ENCODE results near the gene PAIP1.
"Not testable (repeated sequence)": the region's sequence is repeated elsewhere in the genome, so short reads cannot be mapped to it uniquely, and the experiment has no call there.

PAIP1 gene

GRCh38 chr5:43602461-43603343, 45.8 kb upstream of the PAIP1 start, which contains the start of gene NNT:
NNT (plus strand) TSS chr5:43603180; CDS start chr5:43609196, 6,016 bp downstream.
- Histone ChIP-seq H3K4me3 (peak within 1 kb of the TSS; percentile 76 to 93), H3K9me3 (no peaks in the 10 kb centered on the region), H3K36me3 (peaks cover 0 to 4% (median 0%) of the 10 kb centered on the region in 3 donors), H3K27ac (peak within 1 kb of the TSS; percentile 93 to 95), H3K27me3 (no peaks in the 10 kb centered on the region), H3K4me1 (peaks cover 0 to 30% (median 6%) of the 10 kb centered on the region in 4 donors)
- intact Hi-C loops (cut with DNase I; ENCODE audit: low total_unique reads): loop anchor here (2.0 to 10.0 kb wide), 2 partner anchors 46 to 118 kb away; partner anchors contain the start of genes PAIP1 and TMEM267
- DNase-seq: peak; percentile 78 to 86
- TF ChIP-seq CTCF (IDR thresholded peaks at IDR 0.05): no peak

- DNase-seq: no peak
- Histone ChIP-seq H3K36me3 (no peaks in the 10 kb centered on the region), H3K4me3 (peak overlapping the region; percentile 76 to 93), H3K9me3 (no peaks in the 10 kb centered on the region), H3K27ac (peak overlapping the region; percentile 93 to 95), H3K4me1 (peaks cover 0 to 30% (median 6%) of the 10 kb centered on the region in 4 donors), H3K27me3 (no peaks in the 10 kb centered on the region)
- intact Hi-C loops (cut with DNase I; ENCODE audit: low total_unique reads): loop anchor here (2.0 to 10.0 kb wide), 2 partner anchors 45 to 117 kb away; partner anchors contain the start of genes PAIP1 and TMEM267
- no peak for TF ChIP-seq CTCF (IDR thresholded peaks at IDR 0.05)
Observed at GRCh38 chr5:43601454-43602260, 44.8 kb upstream of the PAIP1 start.

- H3K4me1 ChIP-seq: peaks cover 0 to 19% (median 3%) of the 10 kb centered on the region in 4 donors
- H3K4me3 ChIP-seq; H3K27me3 ChIP-seq; H3K9me3 ChIP-seq; intact Hi-C loops (cut with DNase I; ENCODE audit: low total_unique reads); H3K27ac ChIP-seq; DNase-seq; H3K36me3 ChIP-seq: not testable (repeated sequence)
Observed at GRCh38 chr5:43598927-43599326, 42.0 kb upstream of the PAIP1 start.

GRCh38 chr5:43592363-43592762, 35.5 kb upstream of the PAIP1 start:
- Histone ChIP-seq H3K27me3 (no peaks in the 10 kb centered on the region), H3K4me3 (no peak overlapping the region), H3K9me3 (no peaks in the 10 kb centered on the region), H3K36me3 (no peaks in the 10 kb centered on the region), H3K4me1 (no peaks in the 10 kb centered on the region), H3K27ac (no peak overlapping the region)
- intact Hi-C loops (cut with DNase I; ENCODE audit: low total_unique reads): no loop called here
- no peak for DNase-seq
- no peak for TF ChIP-seq CTCF (IDR thresholded peaks at IDR 0.05)

- Histone ChIP-seq H3K27me3 (no peaks in the 10 kb centered on the region), H3K4me3 (no peak overlapping the region), H3K36me3 (no peaks in the 10 kb centered on the region), H3K27ac (no peak overlapping the region), H3K9me3 (no peaks in the 10 kb centered on the region), H3K4me1 (no peaks in the 10 kb centered on the region)
- DNase-seq: no peak
- no peak for TF ChIP-seq CTCF (IDR thresholded peaks at IDR 0.05)
- intact Hi-C loops (cut with DNase I; ENCODE audit: low total_unique reads): no loop called here
Observed at GRCh38 chr5:43590700-43591099, 33.8 kb upstream of the PAIP1 start.
